ENCODE measurements around the gene HLF.

The HLF gene

GRCh38 chr17:55258578-55259135 is 6.1 kb upstream of the HLF start:
- DNase-seq (ENCODE audit: low read depth) = no peak

- no peak for DNase-seq (ENCODE audit: low read depth)
These were observed 5.1 kb upstream of the HLF start for GRCh38 chr17:55259684-55260111.

DNA sequence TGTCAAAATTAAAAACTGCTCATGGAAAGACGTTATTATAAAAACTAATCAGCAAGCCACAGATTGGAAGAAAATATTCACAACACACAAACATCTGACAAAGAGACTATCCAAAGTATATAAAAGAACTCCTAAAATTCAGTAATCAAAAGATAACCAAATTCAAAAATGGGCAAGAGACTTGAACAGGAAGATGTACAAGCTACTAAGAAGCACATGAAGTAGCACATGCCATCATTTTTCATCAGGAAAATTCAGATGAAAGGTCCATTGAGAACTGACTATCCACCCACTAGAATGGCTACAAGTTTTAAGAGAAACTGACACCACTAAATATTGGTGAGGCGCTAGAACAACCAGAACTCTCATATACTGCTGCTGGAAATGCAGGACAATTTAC is 3.4 kb upstream of the HLF start:
- no peak for DNase-seq (ENCODE audit: low read depth)

DNA sequence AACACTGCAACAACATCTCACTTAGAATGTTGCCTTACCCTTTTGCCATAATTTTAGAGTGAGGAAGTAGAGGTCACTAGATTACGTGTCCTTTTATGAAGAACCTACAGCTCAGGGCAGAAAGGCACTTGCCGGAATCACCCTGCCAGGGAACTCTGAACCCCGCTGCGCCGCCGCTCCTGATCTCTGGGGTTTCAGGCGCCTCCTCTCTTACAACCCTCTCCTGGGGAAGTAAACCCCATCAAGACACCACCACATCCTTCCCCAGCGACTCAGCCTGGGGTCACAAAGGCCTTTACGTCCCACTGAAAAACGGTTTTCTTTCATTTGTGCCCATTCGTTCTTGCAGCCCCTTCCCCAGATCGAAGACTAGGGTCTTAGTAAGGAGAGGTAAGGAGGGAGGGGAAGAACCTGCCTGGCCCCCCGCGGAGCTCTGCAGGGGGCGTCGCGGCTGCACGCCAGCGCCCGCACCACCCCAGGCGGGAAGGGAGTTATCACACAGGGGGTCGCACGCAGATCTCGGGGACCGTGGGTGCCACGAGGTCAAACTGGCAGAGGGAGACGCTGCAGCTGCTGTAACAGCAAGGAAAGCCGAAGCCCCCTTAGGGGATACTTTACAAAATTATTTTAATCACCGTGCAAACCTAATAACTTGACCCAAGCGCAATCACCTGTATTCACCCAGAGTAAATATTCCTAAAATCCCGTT is 1.0 kb upstream of the HLF start:
- no peak for DNase-seq (ENCODE audit: low read depth)

GRCh38 chr17:55264278-55264644 is 499 bp upstream of the HLF start:
- no peak for DNase-seq (ENCODE audit: low read depth)

GRCh38 chr17:55265311-55266021 is 706 bp downstream of the HLF start:
- no peak for DNase-seq (ENCODE audit: low read depth)

GRCh38 chr17:55266051-55266957 is 1.5 kb downstream of the HLF start:
- no peak for DNase-seq (ENCODE audit: low read depth)

DNA sequence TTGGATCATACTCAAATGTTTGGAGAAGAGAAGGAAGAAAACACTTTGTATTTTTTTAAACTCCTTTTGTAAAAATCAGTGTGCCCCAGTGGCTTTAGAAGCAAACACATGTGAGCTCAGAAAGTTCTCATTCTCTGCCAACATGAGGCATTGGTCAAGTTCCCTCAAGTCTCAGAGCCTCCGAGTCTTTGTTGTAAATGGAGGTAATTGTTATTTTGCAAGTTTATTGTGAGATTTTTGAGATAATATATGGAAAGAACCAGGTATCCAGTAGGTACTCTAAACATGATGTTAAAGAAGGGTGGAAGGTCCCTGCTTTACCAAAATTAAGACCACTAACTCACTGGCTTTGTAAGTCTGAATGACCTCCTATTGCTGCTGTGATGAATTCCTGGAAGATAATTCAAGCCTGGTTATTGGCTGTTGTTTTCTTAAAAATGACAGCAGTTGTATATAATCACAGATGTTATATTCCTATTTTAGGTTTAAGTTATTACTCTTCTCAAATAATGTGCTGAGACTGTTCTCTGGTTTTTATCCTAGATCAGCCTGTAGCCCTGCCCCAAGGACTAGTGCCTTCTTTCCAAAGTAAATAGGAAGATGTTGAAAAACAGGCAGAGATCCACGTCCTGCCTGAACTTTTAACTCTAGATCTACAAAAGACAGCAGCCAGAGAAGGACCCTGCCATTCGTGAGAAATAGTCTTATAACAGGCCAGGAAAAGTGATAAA is 2.4 kb downstream of the HLF start:
- DNase-seq (ENCODE audit: low read depth) = no peak

GRCh38 chr17:55267777-55268648 is 3.3 kb downstream of the HLF start:
- no peak for DNase-seq (ENCODE audit: low read depth)

GRCh38 chr17:55268649-55269480 is 4.1 kb downstream of the HLF start:
- DNase-seq (ENCODE audit: low read depth) = no peak

DNA sequence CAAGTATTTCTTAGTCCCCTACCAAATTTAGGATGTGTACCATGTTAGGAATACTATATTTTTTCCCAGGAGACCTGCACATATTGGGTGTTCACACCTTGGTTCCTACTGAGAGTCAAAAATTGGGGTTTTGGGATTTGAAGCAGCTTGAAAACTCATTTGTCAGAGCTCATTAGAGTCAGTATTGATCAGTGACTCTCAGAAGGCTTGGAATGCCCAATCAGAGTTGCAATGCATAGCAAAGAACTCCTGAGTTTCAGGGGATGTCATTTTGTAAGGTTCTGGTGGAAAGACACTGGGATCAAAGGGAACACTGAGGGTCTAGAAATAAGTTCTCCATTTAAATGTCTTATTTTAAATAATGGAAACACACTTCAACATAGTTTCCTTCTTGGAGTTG is 5.1 kb downstream of the HLF start:
- no peak for DNase-seq (ENCODE audit: low read depth)

GRCh38 chr17:55271223-55271571 is 6.4 kb downstream of the HLF start:
- DNase-seq (ENCODE audit: low read depth) = no peak

- no peak for DNase-seq (ENCODE audit: low read depth)
These were observed 7.4 kb downstream of the HLF start for GRCh38 chr17:55271958-55272710.

- DNase-seq (ENCODE audit: low read depth) = no peak
These were observed 8.2 kb downstream of the HLF start for GRCh38 chr17:55272711-55273578.

GRCh38 chr17:55273579-55274354 is 9.0 kb downstream of the HLF start:
- DNase-seq (ENCODE audit: low read depth) = no peak

DNA sequence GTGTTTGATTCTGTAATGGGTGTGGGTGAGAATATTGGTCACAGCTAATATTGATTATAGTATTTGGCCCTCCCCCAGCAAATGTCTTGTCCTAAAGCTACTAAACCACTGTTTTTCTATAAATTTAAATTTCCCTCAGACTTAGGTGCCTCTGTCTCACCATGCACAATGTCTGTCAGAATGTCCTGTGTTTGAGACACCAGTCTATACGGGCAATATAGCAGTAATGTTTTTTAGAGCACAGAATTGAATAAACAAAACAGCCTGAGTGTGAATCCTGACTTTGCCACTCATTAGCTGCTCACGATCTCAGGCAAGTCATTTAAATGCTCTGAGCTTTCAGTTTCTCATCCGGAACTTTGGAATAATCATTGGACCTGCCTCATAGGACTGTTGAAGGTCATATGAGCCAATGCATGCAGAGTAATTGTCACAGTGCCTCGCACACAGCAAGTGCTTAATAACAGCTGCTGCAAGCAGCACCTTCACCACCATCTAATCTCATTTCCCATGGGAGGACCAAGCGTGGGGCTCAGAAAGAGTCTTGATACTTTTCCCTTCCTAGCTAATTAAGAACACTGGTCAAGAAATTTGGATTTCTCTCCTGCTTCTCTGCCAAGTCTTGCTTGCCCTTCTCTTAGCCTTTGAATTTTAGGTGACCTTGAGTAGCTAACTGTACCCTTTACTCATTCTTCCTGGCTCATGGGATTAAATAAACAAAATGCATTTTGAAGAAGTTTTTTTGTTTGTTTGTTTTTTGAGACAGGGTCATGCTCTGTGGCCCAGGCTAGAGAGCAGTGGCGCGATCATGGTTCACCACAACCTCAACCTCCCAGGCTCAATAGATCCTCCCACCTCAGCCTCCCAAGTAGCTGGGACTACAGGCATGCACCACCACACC is 9.8 kb downstream of the HLF start:
- DNase-seq (ENCODE audit: low read depth) = no peak
